Fibroblast of skin of scalp (primary cell): Measurements from ENCODE around the gene STAG3.
"Not testable (repeated sequence)": the region's sequence is repeated elsewhere in the genome, so short reads cannot be mapped to it uniquely, and the experiment has no call there.

Experiments
- DNase-seq: peaks from one replicate; pipeline ENCODE4 v3.0.0-alpha.2; 2013

STAG3 gene

DNA sequence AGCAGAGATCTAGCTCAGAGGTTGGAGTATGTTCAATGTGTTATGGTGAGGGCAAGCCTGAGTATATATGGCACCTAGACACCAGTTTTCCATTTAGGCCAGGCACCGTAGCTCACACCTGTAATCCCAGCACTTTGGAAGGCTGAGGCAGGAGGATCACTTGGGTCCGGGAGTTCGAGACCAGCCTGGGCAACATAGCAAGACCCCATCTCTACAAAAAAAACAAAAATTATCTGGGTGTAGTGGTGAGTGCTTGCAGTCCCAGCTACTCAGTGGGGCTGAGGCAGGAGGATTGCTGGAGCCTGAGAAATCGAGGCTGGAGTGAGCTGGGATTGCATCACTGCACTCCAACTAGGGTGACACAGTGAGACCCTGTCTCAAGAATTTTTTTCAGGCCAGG is 85.2 kb downstream of the STAG3 start:
- not testable (repeated sequence) for DNase-seq
